Activated CD8-positive, alpha-beta memory T cell treated with anti-CD3 and anti-CD28 coated beads for 4 hours (primary cell): ENCODE measurements around the gene DGKE.

Experiments
- DNase-seq, 2 donors: peaks; one replicate each; pipeline ENCODE4 v3.0.0-alpha.2; 2020; ENCODE audit warnings: low read depth in 2 of 2

DGKE gene

DNA sequence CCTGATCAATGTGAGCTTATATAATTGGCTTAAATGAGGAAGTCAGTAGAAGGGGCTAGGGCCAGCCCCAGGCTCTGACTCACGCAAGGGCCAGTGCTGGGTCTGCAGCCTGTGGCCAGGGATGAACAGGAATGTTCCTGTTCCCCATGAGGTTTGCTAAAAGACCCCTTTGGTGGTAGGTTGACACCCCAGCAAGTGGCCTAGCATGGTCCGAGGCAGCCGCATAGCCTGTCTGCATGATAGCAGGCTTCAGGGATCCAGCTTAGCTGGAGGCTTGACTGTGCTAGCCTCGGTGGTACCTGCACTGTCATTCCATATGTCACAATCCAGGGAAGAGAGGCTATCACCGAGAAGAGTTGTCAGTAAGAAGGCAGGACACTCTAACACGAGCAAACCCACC is 56.4 kb downstream of the DGKE start:
- DNase-seq = no peak

DNA sequence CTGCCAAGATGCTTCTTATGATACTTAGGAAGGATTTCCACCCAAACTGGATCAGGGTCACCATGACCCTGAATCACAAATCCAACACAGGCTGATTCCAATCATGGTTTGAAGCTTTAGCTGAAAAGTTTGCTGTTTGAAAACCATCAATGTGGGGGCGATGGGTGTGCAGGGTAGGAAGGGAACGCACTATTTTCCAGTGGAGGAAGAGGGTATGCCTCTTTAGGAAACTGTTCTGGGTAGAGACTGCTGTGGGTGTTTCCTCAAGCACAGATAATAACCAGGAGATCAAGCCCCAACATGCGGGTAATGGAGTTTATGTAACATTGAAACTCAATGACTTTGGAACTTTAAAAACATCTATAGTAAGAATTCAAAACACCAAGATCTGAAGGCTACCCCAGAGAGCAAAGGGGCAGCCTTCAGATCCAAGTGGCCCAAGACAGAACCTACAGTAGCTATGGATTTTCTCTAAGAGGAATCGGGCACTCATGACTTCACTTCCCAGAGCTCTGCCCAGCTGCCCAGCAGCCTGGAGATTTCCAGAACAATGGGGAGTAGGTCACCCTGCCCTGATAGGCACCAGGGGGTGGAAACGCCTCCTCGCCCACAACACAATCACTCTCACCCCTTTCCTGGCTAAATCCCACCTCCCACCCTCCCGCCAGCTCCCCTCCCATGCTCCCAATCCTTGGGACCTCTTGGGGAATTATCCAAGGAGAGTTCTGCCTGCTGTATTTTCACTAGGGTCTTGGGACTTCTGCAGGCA is 57.1 kb downstream of the DGKE start:
- DNase-seq = no peak

- DNase-seq = peak in 1 of 2 donors; percentile 28
Observed at GRCh38 chr17:56891751-56892150, 57.8 kb downstream of the DGKE start.

- DNase-seq = no peak
Observed at GRCh38 chr17:56892333-56892732, 58.4 kb downstream of the DGKE start.

GRCh38 chr17:56893503-56893902 is 59.6 kb downstream of the DGKE start:
- no peak for DNase-seq

DNA sequence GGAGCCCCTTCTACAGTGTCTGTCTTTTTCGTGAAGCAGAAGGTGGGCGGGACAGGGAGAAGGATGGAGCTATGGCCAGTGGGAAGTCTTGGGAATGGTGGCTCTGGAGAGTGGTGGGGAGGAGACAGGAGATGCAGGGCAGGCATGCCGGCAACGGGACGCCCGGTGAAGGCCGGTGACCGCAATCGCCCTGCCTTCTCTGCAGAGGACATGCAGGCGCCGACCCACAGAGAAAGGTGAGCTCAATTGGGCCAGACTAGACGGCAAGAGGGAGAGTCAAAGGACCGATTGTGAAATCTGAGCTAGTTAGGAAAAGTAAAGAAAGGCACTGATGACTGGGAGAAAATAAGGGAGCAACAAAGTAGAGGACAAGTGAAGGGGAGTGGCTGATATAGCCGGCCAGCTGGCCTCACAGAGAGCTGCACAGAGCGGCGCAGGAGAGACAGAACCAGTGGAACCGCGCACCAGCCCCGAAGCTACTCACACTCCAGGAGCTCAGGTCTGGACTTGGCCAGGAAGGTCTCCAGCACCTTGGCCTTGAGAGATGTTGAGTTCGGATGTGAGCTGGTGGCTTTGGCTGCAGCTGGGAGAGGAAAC is 61.0 kb downstream of the DGKE start:
- DNase-seq = no peak

- DNase-seq = no peak
Observed at GRCh38 chr17:56896217-56896967, 62.4 kb downstream of the DGKE start.

DNA sequence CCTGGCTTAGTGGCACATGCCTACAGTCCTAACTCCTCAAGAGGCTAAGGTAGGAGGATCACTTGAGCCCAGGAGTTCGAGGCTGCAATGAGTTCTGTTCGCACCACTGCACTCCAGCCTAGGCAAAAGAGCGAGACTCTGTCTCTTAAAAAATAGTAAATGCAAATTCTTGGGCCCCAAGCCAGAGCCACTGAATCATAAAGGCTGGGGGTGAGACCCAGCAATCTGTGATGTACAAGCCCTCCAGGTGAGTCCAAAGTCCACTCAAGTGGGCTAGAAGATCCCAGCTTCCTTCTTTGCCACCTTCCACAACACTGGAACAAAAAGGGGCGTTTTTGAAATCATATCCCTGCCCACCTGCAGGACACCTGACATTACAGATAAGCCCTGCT is 63.0 kb downstream of the DGKE start:
- DNase-seq = no peak

- no peak for DNase-seq
Observed at GRCh38 chr17:56897646-56898424, 63.9 kb downstream of the DGKE start.

DNA sequence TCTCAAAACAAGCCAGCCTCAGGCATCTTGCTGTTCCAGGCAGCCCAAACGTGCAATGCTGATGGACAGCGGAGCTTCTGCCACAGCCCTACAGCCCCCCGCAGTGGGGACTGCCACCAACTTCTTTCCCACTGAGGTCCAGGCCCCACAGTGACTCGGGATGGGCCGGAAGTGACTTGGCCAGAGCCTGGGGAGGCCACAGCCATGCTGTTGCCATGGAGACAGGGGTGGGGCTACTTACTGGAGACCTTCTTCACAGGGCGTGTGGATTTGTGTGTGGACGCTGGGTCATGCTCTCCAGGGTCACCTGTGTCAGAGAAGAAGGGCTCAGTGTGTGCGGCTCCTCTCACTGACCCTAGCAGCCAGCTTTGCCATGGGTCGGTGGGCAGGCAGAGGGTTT is 64.9 kb downstream of the DGKE start:
- no peak for DNase-seq

DNA sequence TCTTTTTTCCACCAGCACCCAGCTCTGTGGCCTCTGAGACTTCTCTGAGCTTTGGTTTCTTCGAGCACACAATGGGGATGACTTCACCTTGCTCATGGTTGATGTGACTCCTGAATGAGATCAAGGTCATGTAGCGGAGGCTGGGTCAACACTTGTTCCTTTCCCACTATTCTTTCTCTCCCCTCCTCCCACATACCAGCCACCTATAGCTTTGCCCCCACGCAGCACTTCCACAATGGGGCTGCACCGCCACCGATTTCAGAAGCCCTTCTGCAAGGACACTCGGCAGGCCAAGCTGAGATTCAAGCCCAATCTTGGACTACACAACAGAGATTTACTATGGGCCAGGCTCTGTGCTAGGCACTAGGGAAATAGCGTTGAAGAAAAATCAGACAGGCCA is 65.5 kb downstream of the DGKE start:
- no peak for DNase-seq

DNA sequence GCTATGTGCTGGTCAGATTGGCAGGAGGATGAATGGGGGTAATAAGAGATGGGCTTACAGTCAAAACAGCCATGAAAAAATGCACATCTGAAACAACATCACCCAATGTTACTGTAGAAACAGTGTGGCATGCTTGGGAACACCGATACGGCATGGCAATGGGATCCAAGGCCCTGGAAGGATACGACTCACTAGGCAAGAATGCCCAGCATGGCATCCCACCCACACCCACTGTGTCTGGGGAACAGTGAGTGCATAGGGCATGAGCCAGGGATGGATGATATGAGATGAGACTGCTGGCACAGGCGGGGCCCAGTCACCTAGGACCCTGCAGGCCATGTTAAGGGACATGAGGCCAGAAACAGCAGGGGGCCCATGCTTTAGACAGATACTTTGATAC is 68.4 kb downstream of the DGKE start:
- no peak for DNase-seq

- no peak for DNase-seq
Observed at GRCh38 chr17:56903560-56903959, 69.6 kb downstream of the DGKE start.

DNA sequence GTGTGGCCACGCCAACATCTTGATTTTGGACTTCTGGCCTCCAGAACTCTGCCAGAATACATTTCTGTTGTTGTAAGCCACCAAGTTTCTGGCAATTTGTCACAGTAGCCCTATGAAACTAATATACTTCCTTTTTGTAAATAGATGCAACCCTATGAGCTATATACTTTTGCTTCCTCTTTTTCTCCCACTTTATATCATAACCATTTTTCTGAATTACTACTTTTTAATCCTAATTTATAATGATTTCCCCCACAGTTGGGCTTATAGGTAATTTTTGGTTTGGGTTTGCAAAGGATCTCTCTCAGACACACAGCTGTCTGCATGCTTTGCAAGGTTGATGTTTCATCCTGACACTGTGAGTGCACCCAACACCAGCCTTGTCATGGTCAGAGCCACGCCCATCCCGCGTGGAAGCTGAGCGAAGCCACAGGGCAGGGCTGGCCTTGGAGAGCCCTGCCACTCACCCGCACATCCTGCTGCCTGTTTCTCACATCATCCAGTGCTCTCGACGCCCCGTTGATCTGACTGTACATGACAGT is 74.1 kb downstream of the DGKE start:
- no peak for DNase-seq

DNA sequence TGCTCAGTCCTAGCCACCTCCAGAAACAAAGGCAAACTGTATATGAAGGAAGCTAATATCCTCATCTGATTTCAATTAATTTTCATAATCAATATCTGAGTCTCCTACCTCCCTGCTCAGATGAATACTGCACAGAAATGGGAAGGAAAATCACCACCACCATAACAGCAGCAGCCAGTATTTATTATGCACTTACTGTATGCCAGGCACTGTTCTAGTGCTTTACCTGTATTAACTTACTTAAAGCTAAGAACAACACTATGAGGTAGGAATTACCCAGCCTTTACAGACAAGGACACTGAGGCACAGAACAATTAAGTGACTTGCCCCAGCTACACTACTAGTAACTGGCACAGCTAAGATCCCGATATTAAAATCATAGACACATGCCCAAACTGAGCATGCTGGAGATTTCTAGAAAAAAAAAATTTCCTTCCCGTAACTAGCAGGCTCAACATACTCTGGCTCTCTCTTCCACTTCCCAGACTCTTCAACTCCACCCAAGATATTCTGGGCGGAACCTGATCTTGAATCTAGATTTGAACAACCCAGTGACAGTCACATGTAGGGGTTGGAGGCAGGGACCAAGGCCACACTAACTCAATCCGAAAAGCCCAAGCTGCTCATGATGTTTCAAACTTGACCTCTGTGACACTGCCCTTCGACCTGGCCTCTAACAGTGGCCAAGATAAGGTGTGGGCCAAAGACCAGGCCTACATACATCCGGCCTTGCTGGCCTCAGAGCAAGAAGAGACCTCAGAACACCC is 76.0 kb downstream of the DGKE start:
- DNase-seq = no peak

DNA sequence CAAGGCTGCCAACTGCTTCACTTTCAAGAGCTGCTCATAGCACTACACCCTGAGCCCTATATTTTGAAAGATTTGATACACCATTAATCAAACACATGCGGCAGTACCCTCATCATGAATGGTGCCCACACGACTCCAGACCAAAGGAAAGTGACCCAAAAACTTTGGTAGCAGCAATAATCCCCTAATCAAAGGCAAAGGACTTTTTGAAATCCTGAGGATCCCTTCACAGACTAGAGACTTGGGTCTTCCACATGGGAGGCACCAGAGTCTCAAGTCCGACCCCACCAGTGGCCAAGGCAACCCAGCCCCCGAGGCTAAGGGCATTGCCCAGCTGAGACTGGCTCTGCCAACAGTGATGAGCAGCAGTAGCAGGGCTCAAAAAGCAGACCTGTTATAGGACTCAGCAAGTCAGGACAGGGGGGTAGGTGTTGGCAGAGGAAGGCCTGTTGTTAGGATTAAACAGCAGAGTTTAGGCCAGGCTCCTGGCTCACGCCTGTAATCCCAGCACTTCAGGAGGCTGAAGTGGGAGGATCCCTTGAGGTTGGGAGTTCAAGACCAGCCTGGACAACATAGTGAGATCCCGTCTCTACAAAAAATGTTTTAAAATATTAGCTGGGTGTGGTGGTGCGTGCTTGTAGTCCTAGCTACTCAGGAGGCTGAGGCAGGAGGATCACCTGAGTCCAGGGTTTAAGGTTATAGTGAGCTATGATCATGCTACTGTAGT is 76.7 kb downstream of the DGKE start:
- DNase-seq = no peak

GRCh38 chr17:56912105-56912999 is 78.4 kb downstream of the DGKE start:
- DNase-seq = no peak

DNA sequence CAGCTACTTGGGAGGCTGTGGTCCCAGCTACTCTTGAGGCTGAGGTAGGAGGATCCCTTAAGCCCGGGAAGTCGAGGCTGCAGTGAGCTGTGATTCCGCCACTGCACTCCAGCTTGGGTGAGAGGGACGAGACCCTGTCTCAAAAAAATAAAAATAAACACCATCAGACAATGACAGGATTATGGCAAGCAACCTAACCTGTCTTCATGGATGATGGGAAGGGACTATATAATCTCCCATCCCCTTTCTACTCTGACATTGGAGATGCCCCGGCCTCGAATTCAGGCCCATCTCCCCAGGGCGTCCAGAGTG is 79.0 kb downstream of the DGKE start:
- no peak for DNase-seq

DNA sequence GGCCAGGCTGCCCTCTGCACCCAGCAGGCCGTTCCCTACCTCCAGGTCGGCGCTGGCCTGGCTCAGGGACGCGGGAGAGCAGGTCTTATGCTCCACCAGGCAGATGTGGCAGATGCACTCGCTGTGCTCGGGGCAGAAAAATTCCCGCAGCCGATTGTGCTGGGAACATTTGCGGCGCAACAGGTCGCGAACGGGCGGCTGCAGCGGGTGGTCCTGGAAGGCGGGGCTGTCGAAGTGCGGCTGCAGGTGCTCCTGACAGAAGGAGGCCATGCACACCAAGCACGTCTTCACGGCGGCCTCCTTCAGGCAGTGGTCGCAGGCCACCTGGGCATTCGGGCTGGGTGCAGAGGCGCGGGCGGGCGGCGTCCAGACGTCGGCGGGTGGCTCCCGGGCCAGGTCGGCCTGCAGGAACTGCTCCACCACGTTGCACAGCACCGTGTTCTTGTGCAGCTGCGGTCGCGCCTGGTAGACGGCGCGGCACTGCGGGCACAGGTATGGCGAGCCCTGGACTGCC is 79.5 kb downstream of the DGKE start:
- no peak for DNase-seq
